HG03139 (cell line): Measurements from ENCODE around the gene PPP2R5D.
A peak's percentile ranks its signal among the peaks of the same experiment; 100 is the strongest.

Experiments
- ATAC-seq: cut with Tn5 transposase; IDR thresholded peaks from one replicate; pipeline ENCODE4 v1.9.1; 2021; ENCODE audit not compliant: unreplicated experiment

Gene PPP2R5D

GRCh38 chr6:42963179-42963854 is 21.1 kb upstream of the PPP2R5D start:
- no peak for ATAC-seq

GRCh38 chr6:42963855-42964605 is 20.3 kb upstream of the PPP2R5D start:
- no peak for ATAC-seq

GRCh38 chr6:42966571-42966970 is 17.8 kb upstream of the PPP2R5D start:
- no peak for ATAC-seq

GRCh38 chr6:42967228-42967627 is 17.1 kb upstream of the PPP2R5D start:
- no peak for ATAC-seq

- ATAC-seq = no peak
These were observed 16.2 kb upstream of the PPP2R5D start for GRCh38 chr6:42968126-42968701.

GRCh38 chr6:42968783-42969182 is 15.6 kb upstream of the PPP2R5D start:
- ATAC-seq = no peak

GRCh38 chr6:42969431-42969830 is 14.9 kb upstream of the PPP2R5D start:
- no peak for ATAC-seq

- no peak for ATAC-seq
These were observed 14.4 kb upstream of the PPP2R5D start for GRCh38 chr6:42969934-42970333.

- ATAC-seq = no peak
These were observed 13.3 kb upstream of the PPP2R5D start for GRCh38 chr6:42970871-42971612.

- ATAC-seq = no peak
These were observed 12.5 kb upstream of the PPP2R5D start for GRCh38 chr6:42971746-42972327.

GRCh38 chr6:42973926-42974325 is 10.4 kb upstream of the PPP2R5D start:
- ATAC-seq = no peak

GRCh38 chr6:42974919-42975505 is 9.4 kb upstream of the PPP2R5D start:
- no peak for ATAC-seq

- peak; percentile 15 for ATAC-seq
These were observed 5.9 kb upstream of the PPP2R5D start for GRCh38 chr6:42978487-42978838.

GRCh38 chr6:42978839-42979522 is 5.4 kb upstream of the PPP2R5D start, which contains the start of gene PEX6:
Gene PEX6 (minus strand): TSS chr6:42979181. CDS start chr6:42979150, 31 bp downstream.
- ATAC-seq = peak; percentile 84

- peak; percentile 7 for ATAC-seq
These were observed 4.7 kb upstream of the PPP2R5D start for GRCh38 chr6:42979523-42980177.

- no peak for ATAC-seq
These were observed 2.5 kb upstream of the PPP2R5D start for GRCh38 chr6:42981836-42982235.

GRCh38 chr6:42984924-42985475 is 630 bp downstream of the PPP2R5D start:
- ATAC-seq = no peak

GRCh38 chr6:42987533-42988451 is 3.4 kb downstream of the PPP2R5D start:
- no peak for ATAC-seq
